B cell (primary cell): ENCODE measurements around the gene TNF. TPM values are rescaled to one million over a fixed set of nuclear protein-coding genes. Genes with fewer than 3 reads are reported as not detected.

Experiments used
- polyA plus RNA-seq: library from polyadenylated mRNA; depleted of rRNA; stranded (reverse); fragments of >200 nt; gene quantifications from 2 replicates; pipeline ENCODE4 v1.2.3, GENCODE V29; 2012
- small RNA-seq: library from RNA; depleted of rRNA; stranded (forward); fragments of <200 nt; gene quantifications from one replicate; pipeline ENCODE3, GENCODE V24; 2012; ENCODE audit warnings: low replicate concordance, low read depth; ENCODE audit not compliant: insufficient read length
- total RNA-seq, 2 donors: library from RNA; stranded (reverse); fragments of 120-200 nt in 1 of 2; gene quantifications; 1 replicate in 1 of 2; 2 replicates in 1 of 2; pipeline versions ENCODE4 v1.2.3 to v1.2.4, GENCODE V29; 2013 to 2022

The TNF gene
- total and polyA plus RNA-seq, 2 donors (not counting 1 experiment from before 2014, with no cell fraction given): 21.9 to 22.2 TPM

Small RNA genes within 50 kb of the gene (small RNA-seq; reads per million reads assigned to genes)
- gene SNORA38: 29.4 reads per million, percentile 91 among the genes with 10 or more reads in this experiment
- 12,958 reads per million, percentile 99 among the genes with 10 or more reads in this experiment for gene SNORD117
- not detected for gene SNORD84
- gene UQCRHP1: not detected

Other genes starting within 250 kb of the TNF start
Only the 30 nearest of the 34 such genes appear.
- 3,910 and 4,028 TPM in 2 replicates for gene HLA-B, start 218.4 kb upstream of the TNF start, total RNA-seq
- gene HLA-B, start 218.4 kb upstream of the TNF start, polyA plus RNA-seq: 4,233 and 7,345 TPM in 2 replicates
- gene MICA, start 172.0 kb upstream of the TNF start, total RNA-seq: 13.9 and 17.1 TPM in 2 replicates
- gene MICA, start 172.0 kb upstream of the TNF start, polyA plus RNA-seq: 19.8 and 28.5 TPM in 2 replicates
- gene MICB, start 77.4 kb upstream of the TNF start, total RNA-seq: 21.9 and 24.2 TPM in 2 replicates
- 24.5 and 30.9 TPM in 2 replicates for gene MICB, start 77.4 kb upstream of the TNF start, polyA plus RNA-seq
- not detected in 2 replicates for gene MCCD1, start 46.6 kb upstream of the TNF start, total RNA-seq
- gene MCCD1, start 46.6 kb upstream of the TNF start, polyA plus RNA-seq: not detected in 2 replicates
- gene DDX39B, start 33.6 kb upstream of the TNF start, total RNA-seq: 576 and 577 TPM in 2 replicates
- gene DDX39B, start 33.6 kb upstream of the TNF start, polyA plus RNA-seq: 838 and 919 TPM in 2 replicates
- 3.3 and 4.4 TPM in 2 replicates for gene ATP6V1G2, start 29.0 kb upstream of the TNF start, total RNA-seq
- gene ATP6V1G2, start 29.0 kb upstream of the TNF start, polyA plus RNA-seq: 4.5 and 5.2 TPM in 2 replicates
- gene NFKBIL1, start 28.0 kb upstream of the TNF start, total RNA-seq: 17.8 and 18.4 TPM in 2 replicates
- gene NFKBIL1, start 28.0 kb upstream of the TNF start, polyA plus RNA-seq: 6.4 and 10.3 TPM in 2 replicates
- gene LTA, start 3.3 kb upstream of the TNF start, total RNA-seq: 5.6 and 8.8 TPM in 2 replicates
- 8.4 and 8.6 TPM in 2 replicates for gene LTA, start 3.3 kb upstream of the TNF start, polyA plus RNA-seq
- 473 and 488 TPM in 2 replicates for gene LTB, start 6.9 kb downstream of the TNF start, total RNA-seq
- gene LTB, start 6.9 kb downstream of the TNF start, polyA plus RNA-seq: 832 and 938 TPM in 2 replicates
- 7.4 and 9.5 TPM in 2 replicates for gene LST1, start 10.7 kb downstream of the TNF start, total RNA-seq
- gene LST1, start 10.7 kb downstream of the TNF start, polyA plus RNA-seq: 29.4 and 30.5 TPM in 2 replicates
- gene NCR3, start 17.4 kb downstream of the TNF start, total RNA-seq: 24.7 and 28.5 TPM in 2 replicates
- gene NCR3, start 17.4 kb downstream of the TNF start, polyA plus RNA-seq: 52.2 and 52.5 TPM in 2 replicates
- gene AIF1, start 39.7 kb downstream of the TNF start, total RNA-seq: 1.3 and 1.5 TPM in 2 replicates
- 4.7 and 7.5 TPM in 2 replicates for gene AIF1, start 39.7 kb downstream of the TNF start, polyA plus RNA-seq
- 265 and 278 TPM in 2 replicates for gene PRRC2A, start 45.1 kb downstream of the TNF start, total RNA-seq
- gene PRRC2A, start 45.1 kb downstream of the TNF start, polyA plus RNA-seq: 152 and 153 TPM in 2 replicates
- gene BAG6, start 77.1 kb downstream of the TNF start, total RNA-seq: 345 and 348 TPM in 2 replicates
- gene BAG6, start 77.1 kb downstream of the TNF start, polyA plus RNA-seq: 252 and 276 TPM in 2 replicates
- 2.6 and 3.6 TPM in 2 replicates for gene APOM, start 80.3 kb downstream of the TNF start, total RNA-seq
- gene APOM, start 80.3 kb downstream of the TNF start, polyA plus RNA-seq: 11.6 and 11.9 TPM in 2 replicates
- 34.0 and 35.1 TPM in 2 replicates for gene C6orf47, start 85.2 kb downstream of the TNF start, total RNA-seq
- gene C6orf47, start 85.2 kb downstream of the TNF start, polyA plus RNA-seq: 5.8 and 7.6 TPM in 2 replicates
- gene GPANK1, start 89.4 kb downstream of the TNF start, total RNA-seq: 24.2 and 24.3 TPM in 2 replicates
- 18.3 and 22.6 TPM in 2 replicates for gene GPANK1, start 89.4 kb downstream of the TNF start, polyA plus RNA-seq
- 141 and 146 TPM in 2 replicates for gene CSNK2B, start 90.5 kb downstream of the TNF start, total RNA-seq
- 124 and 142 TPM in 2 replicates for gene CSNK2B, start 90.5 kb downstream of the TNF start, polyA plus RNA-seq
- 42.3 and 44.2 TPM in 2 replicates for gene LY6G5B, start 94.4 kb downstream of the TNF start, total RNA-seq
- gene LY6G5B, start 94.4 kb downstream of the TNF start, polyA plus RNA-seq: 25.2 and 28.4 TPM in 2 replicates
- gene LY6G5C, start 105.5 kb downstream of the TNF start, total RNA-seq: 0.76 and 2.1 TPM in 2 replicates
- 0.40 and 3.4 TPM in 2 replicates for gene LY6G5C, start 105.5 kb downstream of the TNF start, polyA plus RNA-seq
- gene ABHD16A, start 127.8 kb downstream of the TNF start, total RNA-seq: 78.3 and 90.3 TPM in 2 replicates
- gene ABHD16A, start 127.8 kb downstream of the TNF start, polyA plus RNA-seq: 97.5 and 97.6 TPM in 2 replicates
- gene LY6G6F, start 131.3 kb downstream of the TNF start, total RNA-seq: not detected in 2 replicates
- gene LY6G6F, start 131.3 kb downstream of the TNF start, polyA plus RNA-seq: 0.32 TPM in 1 of 2 replicates, not detected in the other
- gene LY6G6D, start 139.8 kb downstream of the TNF start, total RNA-seq: not detected in 2 replicates
- gene LY6G6D, start 139.8 kb downstream of the TNF start, polyA plus RNA-seq: not detected in 2 replicates
- gene LY6G6C, start 146.2 kb downstream of the TNF start, total RNA-seq: not detected in 2 replicates
- 0.13 and 0.30 TPM in 2 replicates for gene LY6G6C, start 146.2 kb downstream of the TNF start, polyA plus RNA-seq
- 0.24 and 0.54 TPM in 2 replicates for gene MPIG6B, start 147.8 kb downstream of the TNF start, total RNA-seq
- gene MPIG6B, start 147.8 kb downstream of the TNF start, polyA plus RNA-seq: 1.6 and 4.8 TPM in 2 replicates
- gene DDAH2, start 153.7 kb downstream of the TNF start, total RNA-seq: 51.1 and 59.2 TPM in 2 replicates
- 64.7 and 87.2 TPM in 2 replicates for gene DDAH2, start 153.7 kb downstream of the TNF start, polyA plus RNA-seq
- gene CLIC1, start 161.0 kb downstream of the TNF start, total RNA-seq: 216 and 221 TPM in 2 replicates
- 178 and 290 TPM in 2 replicates for gene CLIC1, start 161.0 kb downstream of the TNF start, polyA plus RNA-seq
- gene MSH5, start 164.4 kb downstream of the TNF start, total RNA-seq: 49.9 and 50.1 TPM in 2 replicates
- 51.6 and 64.7 TPM in 2 replicates for gene MSH5, start 164.4 kb downstream of the TNF start, polyA plus RNA-seq
- 11.1 and 12.9 TPM in 2 replicates for gene SAPCD1, start 187.1 kb downstream of the TNF start, total RNA-seq
- gene SAPCD1, start 187.1 kb downstream of the TNF start, polyA plus RNA-seq: 12.9 and 21.5 TPM in 2 replicates
- 5.2 and 5.6 TPM in 2 replicates for gene VWA7, start 201.8 kb downstream of the TNF start, total RNA-seq
- 3.2 and 6.0 TPM in 2 replicates for gene VWA7, start 201.8 kb downstream of the TNF start, polyA plus RNA-seq